Liver (tissue), 3 donors: ENCODE results near the gene FAM131B.

Source experiments
- CTCF ChIP-seq: fragments of 150-350 bp; IDR thresholded peaks from 2 replicates; pipeline ENCODE4 v1.5.1; 2017; ENCODE audit warnings: improper control_type of control experiment, low read depth, low read length; ENCODE audit not compliant: missing input control
- FOXA1 ChIP-seq: IDR thresholded peaks from 2 replicates; pipeline ENCODE4 v1.6.1; 2016; ENCODE audit warnings: antibody characterized with exemption
- GABPA ChIP-seq, 2 donors: IDR thresholded peaks in 1 of 2; conservative IDR thresholded peaks in 1 of 2; 2 replicates each; pipeline ENCODE4 v1.6.1; 2016; ENCODE audit warnings: antibody characterized with exemption in 2 of 2, mild to moderate bottlenecking in 1 of 2, moderate library complexity in 1 of 2
- HNF4A ChIP-seq, 2 donors: conservative IDR thresholded peaks; 2 replicates each; pipeline ENCODE4 v1.6.1; 2016; ENCODE audit warnings: antibody characterized with exemption in 2 of 2, mild to moderate bottlenecking in 2 of 2
- JUND ChIP-seq, 2 donors: IDR thresholded peaks; 2 replicates each; pipeline ENCODE4 v1.6.1; 2016; ENCODE audit warnings: antibody characterized with exemption in 2 of 2
- MAX ChIP-seq: IDR thresholded peaks from 2 replicates; pipeline ENCODE4 v1.6.1; 2016; ENCODE audit warnings: antibody characterized with exemption
- RAD21 ChIP-seq, 2 donors: IDR thresholded peaks; 2 replicates each; pipeline ENCODE4 v1.6.1; 2016; ENCODE audit warnings: antibody characterized with exemption in 2 of 2, mild to moderate bottlenecking in 2 of 2
- SP1 ChIP-seq: IDR thresholded peaks from 2 replicates; pipeline ENCODE4 v1.6.1; 2018; ENCODE audit warnings: antibody characterized with exemption, mild to moderate bottlenecking
- TAF1 ChIP-seq: conservative IDR thresholded peaks from 2 replicates; pipeline ENCODE4 v1.6.1; 2016; ENCODE audit warnings: antibody characterized with exemption, mild to moderate bottlenecking
- YY1 ChIP-seq: IDR thresholded peaks from 2 replicates; pipeline ENCODE4 v1.6.1; 2016; ENCODE audit warnings: antibody characterized with exemption, mild to moderate bottlenecking
- ZBTB33 ChIP-seq: IDR thresholded peaks from 2 replicates; pipeline ENCODE4 v1.6.1; 2016; ENCODE audit warnings: antibody characterized with exemption
- TF ChIP-seq, protein P1 (sequence below): IDR thresholded peaks from 2 replicates; pipeline ENCODE4 v1.6.1; 2016; ENCODE audit warnings: antibody characterized with exemption, mild to moderate bottlenecking
- donor health status: healthy.
- donor health status: healthy.

GRCh38 chr7:143358626-143359025 is 3.9 kb downstream of the FAM131B start:
- TF ChIP-seq CTCF = no peak
- TF ChIP-seq TAF1 = no peak
- TF ChIP-seq ZBTB33 = no peak
- no peak for TF ChIP-seq MAX
- TF ChIP-seq RAD21 (IDR thresholded peaks at IDR 0.05) = no peak
- no peak for TF ChIP-seq JUND (IDR thresholded peaks at IDR 0.05)
- TF ChIP-seq, protein P1, sequence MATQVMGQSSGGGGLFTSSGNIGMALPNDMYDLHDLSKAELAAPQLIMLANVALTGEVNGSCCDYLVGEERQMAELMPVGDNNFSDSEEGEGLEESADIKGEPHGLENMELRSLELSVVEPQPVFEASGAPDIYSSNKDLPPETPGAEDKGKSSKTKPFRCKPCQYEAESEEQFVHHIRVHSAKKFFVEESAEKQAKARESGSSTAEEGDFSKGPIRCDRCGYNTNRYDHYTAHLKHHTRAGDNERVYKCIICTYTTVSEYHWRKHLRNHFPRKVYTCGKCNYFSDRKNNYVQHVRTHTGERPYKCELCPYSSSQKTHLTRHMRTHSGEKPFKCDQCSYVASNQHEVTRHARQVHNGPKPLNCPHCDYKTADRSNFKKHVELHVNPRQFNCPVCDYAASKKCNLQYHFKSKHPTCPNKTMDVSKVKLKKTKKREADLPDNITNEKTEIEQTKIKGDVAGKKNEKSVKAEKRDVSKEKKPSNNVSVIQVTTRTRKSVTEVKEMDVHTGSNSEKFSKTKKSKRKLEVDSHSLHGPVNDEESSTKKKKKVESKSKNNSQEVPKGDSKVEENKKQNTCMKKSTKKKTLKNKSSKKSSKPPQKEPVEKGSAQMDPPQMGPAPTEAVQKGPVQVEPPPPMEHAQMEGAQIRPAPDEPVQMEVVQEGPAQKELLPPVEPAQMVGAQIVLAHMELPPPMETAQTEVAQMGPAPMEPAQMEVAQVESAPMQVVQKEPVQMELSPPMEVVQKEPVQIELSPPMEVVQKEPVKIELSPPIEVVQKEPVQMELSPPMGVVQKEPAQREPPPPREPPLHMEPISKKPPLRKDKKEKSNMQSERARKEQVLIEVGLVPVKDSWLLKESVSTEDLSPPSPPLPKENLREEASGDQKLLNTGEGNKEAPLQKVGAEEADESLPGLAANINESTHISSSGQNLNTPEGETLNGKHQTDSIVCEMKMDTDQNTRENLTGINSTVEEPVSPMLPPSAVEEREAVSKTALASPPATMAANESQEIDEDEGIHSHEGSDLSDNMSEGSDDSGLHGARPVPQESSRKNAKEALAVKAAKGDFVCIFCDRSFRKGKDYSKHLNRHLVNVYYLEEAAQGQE = no peak
- TF ChIP-seq SP1 = no peak
- TF ChIP-seq YY1 = no peak
- TF ChIP-seq GABPA (IDR thresholded peaks at IDR 0.05 in 1 of 2, conservative IDR thresholded peaks at IDR 0.05 in 1 of 2) = no peak
- TF ChIP-seq FOXA1 = no peak
- TF ChIP-seq HNF4A (conservative IDR thresholded peaks at IDR 0.05) = no peak
